K562 (cell line): ENCODE results near the gene ACBD6. TPM values are rescaled to one million over a fixed set of nuclear protein-coding genes. Genes with fewer than 3 reads are reported as not detected.

ENCODE experiments used
- ATAC-seq: fragments of 200-7000 bp; cut with Tn5 transposase; 3 replicates; pipeline ENCODE4 v1.9.1; 2020; ENCODE audit warnings: moderate library complexity
- BruUV-seq: library from RNA; stranded (reverse); fragments of 400-500 nt; replicated peaks from 2 replicates; lab custom pipeline; 2021; lab: Mats Ljungman, UMichigan
- CTCF ChIA-PET: fragments of 300-600 bp; formaldehyde crosslinking; extraction: SDS; loops from one replicate; lab custom pipeline; 2021; ENCODE audit warnings: low intra/inter-chr PET ratio; lab: Yijun Ruan, JAX
- POLR2A ChIA-PET: fragments of 300-600, 350-650 bp; sonication (Branson Sonifier 250); formaldehyde crosslinking; extraction: SDS; loops from one replicate; lab custom pipeline; 2021; ENCODE audit warnings: antibody characterized with exemption, inconsistent platforms; lab: Yijun Ruan, JAX
- DNase-seq, 4 experiments: peaks; one replicate each; pipeline versions ENCODE4 v3.0.0 to v3.0.0-alpha.2; 2011 to 2018; ENCODE audit warnings: low spot score in 3 of 4, mixed read lengths in 3 of 4; ENCODE audit errors: extremely low read depth in 1 of 4
- FAIRE-seq: peaks from 2 replicates; lab custom pipeline; 2011; peaks lifted over from hg19 to GRCh38; lab: Jason Lieb, UNC
- H2AFZ ChIP-seq: 2 replicates; pipeline ENCODE4 v1.6.0; 2011; ENCODE audit warnings: low read depth, low read length, control low read depth, inconsistent platforms
- H3K27ac ChIP-seq: fragments of 200-600 bp; 3 replicates; pipeline ENCODE4 v1.8.0; 2011; ENCODE audit warnings: low read depth, mild to moderate bottlenecking, control low read depth, inconsistent platforms, low read length, moderate library complexity, mixed read lengths; ENCODE audit errors: extremely low read depth
- H3K27me3 ChIP-seq, 2 experiments: fragments of 300-600 bp in 1 of 2; 2 replicates in 1 of 2; 3 replicates in 1 of 2; pipeline versions ENCODE4 v1.6.0 to v1.8.0; 2011; ENCODE audit warnings: inconsistent platforms in 2 of 2, low read length in 2 of 2, mild to moderate bottlenecking in 1 of 2, mixed read lengths in 1 of 2, moderate library complexity in 1 of 2; ENCODE audit not compliant: control insufficient read depth in 2 of 2, insufficient read depth in 2 of 2
- H3K36me3 ChIP-seq: fragments of 300-600 bp; 3 replicates; pipeline ENCODE4 v1.8.0; 2011; ENCODE audit warnings: mild to moderate bottlenecking, low read length, inconsistent platforms; ENCODE audit not compliant: control insufficient read depth, insufficient read depth
- H3K4me1 ChIP-seq, 2 experiments: fragments of 200-600 bp in 1 of 2; replicated peaks in 1 of 2; 2 replicates in 1 of 2; 3 replicates in 1 of 2; pipeline versions ENCODE4 v1.5.1 to v1.8.0; 2011; ENCODE audit warnings: inconsistent platforms in 2 of 2, low read length in 2 of 2, mild to moderate bottlenecking in 1 of 2, mixed read lengths in 1 of 2, moderate library complexity in 1 of 2; ENCODE audit not compliant: control insufficient read depth in 2 of 2, insufficient read depth in 2 of 2
- H3K4me2 ChIP-seq: 2 replicates; pipeline ENCODE4 v1.6.1; 2011; ENCODE audit warnings: low read length, control low read depth, inconsistent platforms, mixed read lengths; ENCODE audit not compliant: insufficient read depth
- H3K4me3 ChIP-seq: fragments of 200-600 bp; sonication (generic), shearing (Covaris generic); 2 replicates; pipeline ENCODE4 v1.5.1; 2016; ENCODE audit warnings: control low read depth, inconsistent platforms
- H3K79me2 ChIP-seq: fragments of 200-600 bp; 3 replicates; pipeline ENCODE4 v1.8.0; 2011; ENCODE audit warnings: low read length, inconsistent platforms; ENCODE audit not compliant: control insufficient read depth, insufficient read depth
- H3K9ac ChIP-seq, 2 experiments: 2 replicates each; pipeline versions ENCODE4 v1.6.0 to v1.6.1; 2011; ENCODE audit warnings: low read depth in 2 of 2, low read length in 2 of 2, control low read depth in 1 of 2, inconsistent platforms in 1 of 2, mild to moderate bottlenecking in 1 of 2, mixed read lengths in 1 of 2; ENCODE audit not compliant: insufficient read depth in 1 of 2
- H3K9me1 ChIP-seq: one replicate; pipeline ENCODE4 v1.6.0; 2011; ENCODE audit warnings: inconsistent platforms, mild to moderate bottlenecking, low read length, moderate library complexity; ENCODE audit not compliant: control insufficient read depth, insufficient read depth
- H3K9me3 ChIP-seq: replicated peaks from 2 replicates; pipeline ENCODE4 v1.5.1; 2011; ENCODE audit warnings: low read depth, low read length, inconsistent platforms; ENCODE audit not compliant: control insufficient read depth, insufficient read depth
- H4K20me1 ChIP-seq: replicated peaks from 2 replicates; pipeline ENCODE4 v1.6.1; 2011; ENCODE audit warnings: low read length, inconsistent platforms, mixed read lengths; ENCODE audit not compliant: control insufficient read depth, insufficient read depth
- BRD9 ChIP-seq: fragments of 450-650 bp; IDR thresholded peaks from 2 replicates; pipeline ENCODE4 v1.6.1; 2018; ENCODE audit warnings: low read depth; ENCODE audit not compliant: partially characterized antibody
- CBFA2T2 ChIP-seq: fragments of 450-650 bp; conservative IDR thresholded peaks from 2 replicates; pipeline ENCODE4 v1.6.1; 2017; ENCODE audit warnings: mild to moderate bottlenecking
- EHMT2 ChIP-seq: fragments of 450-650 bp; IDR thresholded peaks from 2 replicates; pipeline ENCODE4 v1.6.1; 2018; ENCODE audit warnings: antibody characterized with exemption
- KDM4B ChIP-seq, 2 experiments: fragments of 450-650 bp in 1 of 2; sonication (generic) in 1 of 2; IDR thresholded peaks; 2 replicates each; pipeline ENCODE4 v1.6.1; 2016 to 2017; ENCODE audit warnings: borderline replicate concordance in 2 of 2, antibody characterized with exemption in 1 of 2, low read depth in 1 of 2, mild to moderate bottlenecking in 1 of 2
- MAZ ChIP-seq, 2 experiments: fragments of 450-650 bp in 1 of 2; sonication (generic) in 1 of 2; formaldehyde crosslinking; IDR thresholded peaks in 1 of 2; conservative IDR thresholded peaks in 1 of 2; 2 replicates each; pipeline versions ENCODE4 v1.4.0 to v1.5.0; 2020; ENCODE audit warnings: mild to moderate bottlenecking in 1 of 2, missing genetic modification reagents in 1 of 2
- NR1H2 ChIP-seq: sonication (generic); formaldehyde crosslinking; IDR thresholded peaks from 2 replicates; pipeline ENCODE4 v1.4.0; 2020; ENCODE audit warnings: mild to moderate bottlenecking, missing genetic modification reagents
- PATZ1 ChIP-seq: fragments of 250-450 bp; sonication (Bioruptor Pico); IDR thresholded peaks from 2 replicates; pipeline ENCODE4 v1.5.0; 2020; ENCODE audit warnings: mild to moderate bottlenecking, borderline replicate concordance
- RBBP5 ChIP-seq: fragments of 200-600 bp; sonication (generic); IDR thresholded peaks from 2 replicates; pipeline ENCODE4 v1.6.1; 2012; ENCODE audit warnings: borderline replicate concordance, mild to moderate bottlenecking, low read length, control low read depth, inconsistent platforms; ENCODE audit not compliant: insufficient read depth, poor library complexity, severe bottlenecking
- RBM17 ChIP-seq: fragments of 200-400 bp; formaldehyde crosslinking; IDR thresholded peaks from 2 replicates; pipeline ENCODE4 v1.6.1; 2017; ENCODE audit warnings: low read depth, mild to moderate bottlenecking, low read length, borderline replicate concordance
- UBTF ChIP-seq, 2 experiments: IDR thresholded peaks; 2 replicates each; pipeline ENCODE4 v1.6.1; 2012; ENCODE audit warnings: improper control_type of control experiment in 2 of 2, low read depth in 2 of 2, low read length in 2 of 2, borderline replicate concordance in 1 of 2
- USF2 ChIP-seq: sonication (generic); formaldehyde crosslinking; IDR thresholded peaks from 2 replicates; pipeline ENCODE4 v1.5.0; 2020; ENCODE audit warnings: missing genetic modification reagents
- WHSC1 ChIP-seq: IDR thresholded peaks from one replicate; pipeline ENCODE4 v1.6.1; 2012; ENCODE audit warnings: low read length, control low read depth, inconsistent platforms
- WGBS: fragments of 100-300 bp; shearing (Covaris generic); methylation state at CpG from one replicate; pipeline ENCODE4 v1.1.6; 2016; ENCODE audit warnings: low coverage, mixed read lengths; ENCODE audit not compliant: insufficient coverage; ENCODE audit errors: missing lambda C conversion rate; 5-methylcytosine and 5-hydroxymethylcytosine counted together
- in situ Hi-C: fragments of 300-500 bp; cut with MboI; formaldehyde crosslinking; loops from 4 replicates; pipeline ENCODE4 v1.15.0; 2018; ENCODE audit warnings: inconsistent platforms, mixed read lengths
- intact Hi-C: fragments of 100-400 bp; cut with micrococcal nuclease; formaldehyde crosslinking; loops from 2 replicates; pipeline ENCODE4 v1.14.2; 2022
- polyA plus RNA-seq, 8 experiments: library from polyadenylated mRNA; depleted of rRNA in 4 of 8; stranded (reverse) in 5 of 8; unstranded in 3 of 8; fragments of >200 nt; fragmentation: Nextera tagmentation in 2 of 8; fragmentation: Illumina TruSeq in 1 of 8; extraction: Ambion mirVana in 2 of 8; extraction: Trizol in 1 of 8; gene quantifications; 2 replicates each; pipeline versions ENCODE4 v1.2.1 to v1.2.3, GENCODE V29; 2011 to 2014; ENCODE audit warnings: inconsistent platforms in 1 of 8, missing spikeins in 1 of 8
- total RNA-seq, 7 experiments: library from RNA; depleted of rRNA in 6 of 7; stranded (reverse); fragments of >200 nt in 6 of 7; fragmentation: Illumina TruSeq in 2 of 7; extraction: Trizol in 2 of 7; gene quantifications; 2 replicates each; pipeline versions ENCODE4 v1.2.1 to v1.2.3, GENCODE V29; 2011 to 2021; ENCODE audit warnings: low replicate concordance in 1 of 7

Gene ACBD6
- total and polyA plus RNA-seq, 9 of the 15 experiments (the other 6 are each of a cell fraction or from before 2014, with no cell fraction given): 16.9 to 107 (median 77.7) TPM

- TF ChIP-seq KDM4B (IDR thresholded peaks at IDR 0.05; ENCODE audit: borderline replicate concordance in 2 of 2, low read depth in 1 of 2): no peak
- 0 out of 2 replicates have a peak, but pooled peaks have one; percentile 19 for TF ChIP-seq EHMT2
These were observed 994 bp upstream of the ACBD6 start (continued) for GRCh38 chr1:180503280-180503862.

GRCh38 chr1:180501865-180502360 is 464 bp downstream of the ACBD6 start:
- in situ Hi-C loops: loop anchor here (5.0 kb wide), 1 partner anchor 640 kb away; no protein-coding TSS in a partner anchor
- under 1% methylated on average over 18 of the region's 18 CpGs for WGBS
- intact Hi-C loops: no loop called here
- ATAC-seq (no peak; the same call in 2 of the 3 replicates), FAIRE-seq (no peak), DNase-seq (peak in 1 of 4 experiments; percentile 77)
- Histone ChIP-seq H3K9me1 (no peaks in the 10 kb centered on the region), H3K27ac (peak overlapping the region; percentile 85), H3K4me2 (peak overlapping the region; percentile 93), H3K36me3 (peaks cover 31% of the 10 kb centered on the region), H4K20me1 (no peaks in the 10 kb centered on the region), H3K79me2 (peaks cover 55% of the 10 kb centered on the region), H3K27me3 (no peaks in the 10 kb centered on the region), H3K4me3 (peak overlapping the region; percentile 57), H3K9ac (peak overlapping the region; percentile 74 to 99), H3K4me1 (peaks cover 10 to 19% of the 10 kb centered on the region in 2 experiments; a peak in 4 of 5 replicates), H3K9me3 (no peaks in the 10 kb centered on the region), H2AFZ (peak overlapping the region; percentile 98)
- no TSS peak for BruUV-seq
- ChIA-PET CTCF (no interaction called here), POLR2A (interaction anchor here (0.6 to 2.2 kb wide), 15 partner anchors 9 to 596 kb away, joined by 3 to 15 read pairs (median 4); no protein-coding TSS in a partner anchor)
- TF ChIP-seq UBTF (IDR thresholded peaks at IDR 0.05; ENCODE audit: borderline replicate concordance in 1 of 2, low read depth in 2 of 2, low read length in 2 of 2): 0 out of 4 replicates have a peak, but pooled peaks have one; percentile 47 to 60
- TF ChIP-seq BRD9: peak; percentile 47
- TF ChIP-seq WHSC1: no peak
- TF ChIP-seq USF2 (CRISPR knock-in tag): no peak
- no peak for TF ChIP-seq MAZ (CRISPR knock-in tag; conservative IDR thresholded peaks at IDR 0.05 in 1 of 2, IDR thresholded peaks at IDR 0.05 in 1 of 2)
- no peak for TF ChIP-seq RBBP5
- TF ChIP-seq NR1H2 (CRISPR knock-in tag): peak; percentile 47; the same call in 1 of the 2 replicates
- TF ChIP-seq PATZ1 (CRISPR knock-in tag): no peak
- TF ChIP-seq RBM17: no peak
- TF ChIP-seq CBFA2T2: no peak
